Progenitor cell of endocrine pancreas (in vitro differentiated cells): ENCODE measurements around the gene CSPG5. TPM values are rescaled to one million over a fixed set of nuclear protein-coding genes. Genes with fewer than 3 reads are reported as not detected.

ENCODE experiments used
- DNase-seq: peaks from one replicate; pipeline ENCODE4 v3.0.0; 2021; ENCODE audit warnings: low spot score; ENCODE audit not compliant: unreplicated experiment
- H3K27ac Mint-ChIP-seq: 2 replicates; pipeline ENCODE4 v1.8.0; 2021; ENCODE audit warnings: mild to moderate bottlenecking, moderate library complexity, mixed read lengths
- H3K27me3 Mint-ChIP-seq: 2 replicates; pipeline ENCODE4 v1.8.0; 2021; ENCODE audit warnings: mixed read lengths
- H3K36me3 Mint-ChIP-seq: 2 replicates; pipeline ENCODE4 v1.8.0; 2022; ENCODE audit warnings: mixed read lengths; ENCODE audit not compliant: insufficient read depth
- H3K4me1 Mint-ChIP-seq: 2 replicates; pipeline ENCODE4 v1.8.0; 2021; ENCODE audit warnings: low read depth, mixed read lengths
- H3K4me3 Mint-ChIP-seq: 2 replicates; pipeline ENCODE4 v1.8.0; 2021; ENCODE audit warnings: low read depth, mild to moderate bottlenecking, moderate library complexity, mixed read lengths
- H3K9me3 Mint-ChIP-seq: 2 replicates; pipeline ENCODE4 v1.8.0; 2021; ENCODE audit warnings: low read depth, mixed read lengths
- total RNA-seq: library from RNA; stranded (reverse); gene quantifications from 2 replicates; pipeline ENCODE4 v1.2.1, GENCODE V29; 2021
- TF ChIP-seq, protein P1 (sequence below): fragments of 200-600 bp; sonication (generic); IDR thresholded peaks from one replicate; pipeline ENCODE4 v1.5.0; 2021; ENCODE audit warnings: antibody characterized with exemption, mild to moderate bottlenecking; ENCODE audit not compliant: unreplicated experiment

CSPG5 gene
- total RNA-seq, 1 donor from 2014 or later, result 2.5 TPM

DNA sequence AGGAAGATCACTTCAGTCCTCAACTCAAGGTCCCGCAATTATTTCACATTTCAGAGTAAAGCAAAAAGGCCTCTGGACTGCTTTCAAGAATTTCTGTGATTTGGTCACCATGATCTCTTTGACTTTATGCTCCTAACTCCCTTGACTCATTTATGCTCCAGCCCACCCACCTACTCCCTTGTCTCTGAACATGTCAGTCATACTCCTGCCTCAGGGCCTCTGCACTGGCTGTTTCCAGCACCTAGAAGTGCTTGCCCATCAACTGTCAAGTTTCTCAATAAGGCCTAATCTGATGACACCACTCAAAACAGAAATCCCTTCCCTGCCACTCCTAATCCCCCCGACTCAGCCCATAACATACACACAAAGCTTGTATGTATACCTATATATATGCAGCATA, 36.1 kb upstream of the CSPG5 start:
- no peak for DNase-seq
- H3K27me3 Mint-ChIP-seq, result no peaks in the 10 kb centered on the region
- no peak overlapping the region for H3K27ac Mint-ChIP-seq
- H3K36me3 Mint-ChIP-seq, result peaks cover 36% of the 10 kb centered on the region
- H3K4me1 Mint-ChIP-seq, result peaks cover 15% of the 10 kb centered on the region
- H3K9me3 Mint-ChIP-seq, result no peaks in the 10 kb centered on the region
- no peak overlapping the region for H3K4me3 Mint-ChIP-seq
- TF ChIP-seq, protein P1, sequence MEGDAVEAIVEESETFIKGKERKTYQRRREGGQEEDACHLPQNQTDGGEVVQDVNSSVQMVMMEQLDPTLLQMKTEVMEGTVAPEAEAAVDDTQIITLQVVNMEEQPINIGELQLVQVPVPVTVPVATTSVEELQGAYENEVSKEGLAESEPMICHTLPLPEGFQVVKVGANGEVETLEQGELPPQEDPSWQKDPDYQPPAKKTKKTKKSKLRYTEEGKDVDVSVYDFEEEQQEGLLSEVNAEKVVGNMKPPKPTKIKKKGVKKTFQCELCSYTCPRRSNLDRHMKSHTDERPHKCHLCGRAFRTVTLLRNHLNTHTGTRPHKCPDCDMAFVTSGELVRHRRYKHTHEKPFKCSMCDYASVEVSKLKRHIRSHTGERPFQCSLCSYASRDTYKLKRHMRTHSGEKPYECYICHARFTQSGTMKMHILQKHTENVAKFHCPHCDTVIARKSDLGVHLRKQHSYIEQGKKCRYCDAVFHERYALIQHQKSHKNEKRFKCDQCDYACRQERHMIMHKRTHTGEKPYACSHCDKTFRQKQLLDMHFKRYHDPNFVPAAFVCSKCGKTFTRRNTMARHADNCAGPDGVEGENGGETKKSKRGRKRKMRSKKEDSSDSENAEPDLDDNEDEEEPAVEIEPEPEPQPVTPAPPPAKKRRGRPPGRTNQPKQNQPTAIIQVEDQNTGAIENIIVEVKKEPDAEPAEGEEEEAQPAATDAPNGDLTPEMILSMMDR, result no peak

DNA sequence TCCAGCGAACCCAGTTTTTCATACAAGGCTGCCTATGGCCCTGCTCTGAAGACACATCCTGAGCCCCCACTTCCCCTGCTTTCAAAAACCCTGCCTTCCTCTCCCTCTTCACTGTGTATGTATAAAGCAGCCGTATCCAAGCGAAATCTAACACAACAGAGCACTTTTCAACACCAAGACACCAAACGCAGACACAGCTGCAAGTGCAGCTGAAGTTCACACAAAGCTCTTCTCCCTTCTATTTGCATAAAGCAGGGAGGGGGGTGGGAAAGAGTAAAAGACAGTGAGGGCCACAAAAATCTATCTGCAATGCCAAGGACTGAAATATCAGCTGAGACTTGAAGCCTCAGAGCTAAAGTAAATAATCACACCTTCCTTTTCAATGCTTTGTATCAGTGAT, 35.1 kb upstream of the CSPG5 start:
- H3K9me3 Mint-ChIP-seq, result no peaks in the 10 kb centered on the region
- TF ChIP-seq, protein P1, result no peak
- no peak overlapping the region for H3K27ac Mint-ChIP-seq
- peaks cover 33% of the 10 kb centered on the region for H3K36me3 Mint-ChIP-seq
- no peak for DNase-seq
- peaks cover 9% of the 10 kb centered on the region for H3K4me1 Mint-ChIP-seq
- H3K4me3 Mint-ChIP-seq, result no peak overlapping the region
- H3K27me3 Mint-ChIP-seq, result no peaks in the 10 kb centered on the region

DNA sequence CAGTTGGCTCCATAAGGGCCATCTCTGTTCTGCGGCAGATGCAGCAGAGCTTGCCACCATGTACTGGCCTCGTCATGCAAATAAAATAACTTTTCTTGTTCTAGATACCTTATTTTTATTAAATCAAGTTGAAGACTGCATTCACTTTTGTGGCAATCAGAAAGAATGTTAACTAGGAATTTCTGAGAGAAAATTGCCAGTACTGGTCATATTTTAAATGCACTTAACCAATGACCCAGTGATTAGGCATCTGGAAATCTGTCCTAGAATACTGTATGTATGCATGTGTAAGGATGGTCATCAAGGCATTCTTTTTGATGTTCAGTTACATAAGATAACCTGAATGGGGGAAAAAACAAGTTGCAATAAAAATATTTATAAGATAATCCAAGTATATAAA, 34.2 kb upstream of the CSPG5 start:
- H3K36me3 Mint-ChIP-seq, result peaks cover 38% of the 10 kb centered on the region

DNA sequence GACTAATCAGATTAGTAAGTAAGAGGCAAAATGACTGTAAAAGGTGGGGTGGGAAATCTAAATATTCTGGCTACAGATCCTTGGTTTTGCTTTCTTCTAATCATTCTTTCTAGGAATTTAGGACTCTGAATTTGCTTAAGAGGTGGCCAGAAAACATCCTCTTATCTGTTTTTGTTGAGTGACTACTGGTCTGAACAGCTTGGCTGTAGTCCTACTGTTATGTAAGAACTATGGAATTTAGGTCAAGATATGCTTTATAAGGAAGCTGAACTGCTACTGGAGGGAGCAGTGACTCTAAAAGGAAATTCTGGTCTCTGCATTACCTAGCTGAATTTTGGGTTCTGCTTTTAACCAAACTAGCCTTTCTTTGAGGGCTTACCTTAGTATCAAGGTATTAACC, 33.5 kb upstream of the CSPG5 start:
- no peak for DNase-seq
- Mint-ChIP-seq H3K27ac (peak overlapping the region; percentile 89), H3K4me3 (no peak overlapping the region), H3K27me3 (no peaks in the 10 kb centered on the region), H3K4me1 (peaks cover 7% of the 10 kb centered on the region), H3K36me3 (peaks cover 35% of the 10 kb centered on the region), H3K9me3 (no peaks in the 10 kb centered on the region)
- TF ChIP-seq, protein P1, result no peak

More for the DNA sequence above, 34.2 kb upstream of the CSPG5 start:
- Mint-ChIP-seq H3K27me3 (no peaks in the 10 kb centered on the region), H3K4me1 (peaks cover 9% of the 10 kb centered on the region), H3K27ac (no peak overlapping the region), H3K4me3 (no peak overlapping the region), H3K9me3 (no peaks in the 10 kb centered on the region)
- TF ChIP-seq, protein P1, result no peak
- DNase-seq, result no peak

DNA sequence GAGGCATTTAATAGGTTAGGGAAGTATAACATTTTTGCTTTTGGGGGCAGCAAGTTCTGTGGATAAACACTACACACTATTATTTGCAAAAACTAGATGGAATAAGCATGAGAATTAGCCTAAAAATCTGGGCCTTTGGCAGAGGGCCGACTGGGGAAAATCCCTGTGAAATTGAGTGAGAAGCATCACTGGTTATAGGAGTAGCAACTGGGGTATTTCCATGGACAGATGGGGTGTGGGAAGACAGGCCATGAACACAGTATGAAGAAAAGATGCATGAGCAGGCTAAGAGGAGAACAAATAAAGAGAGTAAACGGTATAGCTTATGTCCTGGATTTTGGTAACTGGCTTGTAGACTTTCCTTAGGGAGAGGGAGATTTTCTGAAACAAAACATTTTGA, 32.9 kb upstream of the CSPG5 start:
- H3K9me3 Mint-ChIP-seq, result no peaks in the 10 kb centered on the region
- peaks cover 33% of the 10 kb centered on the region for H3K36me3 Mint-ChIP-seq
- DNase-seq, result no peak
- H3K4me3 Mint-ChIP-seq, result no peak overlapping the region
- no peaks in the 10 kb centered on the region for H3K27me3 Mint-ChIP-seq
- peak overlapping the region; percentile 89 for H3K27ac Mint-ChIP-seq
- H3K4me1 Mint-ChIP-seq, result peaks cover 7% of the 10 kb centered on the region
- TF ChIP-seq, protein P1, result no peak
